SK-N-SH (cell line): ENCODE results near the gene DHX29. TPM values are rescaled to one million over a fixed set of nuclear protein-coding genes. Genes with fewer than 3 reads are reported as not detected.

Experiments used
- CTCF ChIA-PET: fragments of 300-600, 350-600 bp; formaldehyde crosslinking; extraction: SDS; loops from one replicate; lab custom pipeline; 2021; lab: Yijun Ruan, JAX
- POLR2A ChIA-PET: fragments of 350-600 bp; sonication (Branson Sonifier 250); formaldehyde crosslinking; extraction: SDS; loops from one replicate; lab custom pipeline; 2020; ENCODE audit warnings: antibody characterized with exemption, inconsistent platforms; lab: Yijun Ruan, JAX
- DNase-seq: peaks from one replicate; pipeline ENCODE4 v3.0.0; 2012
- H2AFZ ChIP-seq: fragments of 200-600 bp; sonication (generic); 2 replicates; pipeline ENCODE4 v1.8.1; 2016; ENCODE audit warnings: antibody characterized with exemption, mild to moderate bottlenecking, low read depth
- H3F3A ChIP-seq: fragments of 200-600 bp; sonication (generic); replicated peaks from 2 replicates; pipeline ENCODE3; 2016; ENCODE audit warnings: antibody characterized with exemption, mild to moderate bottlenecking; ENCODE audit not compliant: insufficient read depth
- H3K27ac ChIP-seq, 2 experiments: fragments of 200-500 bp in 1 of 2; fragments of 200-600 bp in 1 of 2; sonication (Bioruptor generic) in 1 of 2; sonication (generic), shearing (Covaris generic) in 1 of 2; 2 replicates each; pipeline versions ENCODE4 v1.5.1 to v1.6.1; 2014 to 2016; ENCODE audit warnings: low read depth in 2 of 2, inconsistent platforms in 1 of 2, low read length in 1 of 2, mild to moderate bottlenecking in 1 of 2, mixed read lengths in 1 of 2
- H3K27me3 ChIP-seq: fragments of 200-600 bp; sonication (generic), shearing (Covaris generic); 2 replicates; pipeline ENCODE4 v1.6.1; 2016; ENCODE audit warnings: mixed run types; ENCODE audit not compliant: insufficient read depth
- H3K36me3 ChIP-seq, 2 experiments: fragments of 200-500 bp in 1 of 2; fragments of 200-600 bp in 1 of 2; sonication (Bioruptor generic) in 1 of 2; sonication (generic) in 1 of 2; replicated peaks in 1 of 2; 2 replicates each; pipeline versions ENCODE3 to v1.5.1; 2014 to 2016; ENCODE audit warnings: low read length in 1 of 2, mild to moderate bottlenecking in 1 of 2; ENCODE audit not compliant: insufficient read depth in 2 of 2, control insufficient read depth in 1 of 2
- H3K4me1 ChIP-seq, 2 experiments: fragments of 200-500 bp in 1 of 2; fragments of 200-600 bp in 1 of 2; sonication (Bioruptor generic) in 1 of 2; sonication (generic), shearing (Covaris generic) in 1 of 2; 2 replicates each; pipeline versions ENCODE4 v1.5.1 to v1.6.1; 2014 to 2016; ENCODE audit warnings: low read depth in 1 of 2, low read length in 1 of 2, mixed run types in 1 of 2; ENCODE audit not compliant: insufficient read depth in 2 of 2, control insufficient read depth in 1 of 2
- H3K4me2 ChIP-seq: fragments of 200-600 bp; sonication (generic), shearing (Covaris generic); 2 replicates; pipeline ENCODE4 v1.6.1; 2017; ENCODE audit warnings: mixed run types
- H3K4me3 ChIP-seq, 2 experiments: fragments of 200-500 bp in 1 of 2; fragments of 200-600 bp in 1 of 2; sonication (Bioruptor generic) in 1 of 2; sonication (generic), shearing (Covaris generic) in 1 of 2; 2 replicates each; pipeline versions ENCODE4 v1.5.1 to v1.8.1; 2014 to 2016; ENCODE audit warnings: low read depth in 2 of 2, inconsistent platforms in 1 of 2, low read length in 1 of 2, mild to moderate bottlenecking in 1 of 2, mixed read lengths in 1 of 2, moderate library complexity in 1 of 2
- H3K79me2 ChIP-seq: fragments of 200-600 bp; sonication (generic); 2 replicates; pipeline ENCODE4 v1.8.1; 2017; ENCODE audit warnings: mild to moderate bottlenecking; ENCODE audit not compliant: insufficient read depth
- H3K9ac ChIP-seq: fragments of 200-600 bp; sonication (generic); 2 replicates; pipeline ENCODE4 v1.6.1; 2017; ENCODE audit warnings: mixed run types
- H3K9me2 ChIP-seq: fragments of 200-600 bp; sonication (generic); 2 replicates; pipeline ENCODE4 v1.6.1; 2017; ENCODE audit warnings: mixed run types
- H3K9me3 ChIP-seq: fragments of 200-600 bp; sonication (generic); 2 replicates; pipeline ENCODE4 v1.6.1; 2017; ENCODE audit warnings: mixed run types, mild to moderate bottlenecking, moderate library complexity
- H4K20me1 ChIP-seq: fragments of 200-600 bp; sonication (generic); 2 replicates; pipeline ENCODE4 v1.6.1; 2017; ENCODE audit warnings: mild to moderate bottlenecking, mixed run types; ENCODE audit not compliant: insufficient read depth
- CHD2 ChIP-seq: fragments of 150-350 bp; IDR thresholded peaks from 2 replicates; pipeline ENCODE4 v1.6.1; 2018; ENCODE audit warnings: low read length; ENCODE audit not compliant: partially characterized antibody
- EZH2phosphoT487 ChIP-seq: fragments of 200-600 bp; sonication (generic); IDR thresholded peaks from 2 replicates; pipeline ENCODE4 v1.6.1; 2017; ENCODE audit warnings: low read depth, mixed run types, mild to moderate bottlenecking, antibody characterized with exemption, moderate library complexity, borderline replicate concordance
- FOSL2 ChIP-seq: IDR thresholded peaks from 2 replicates; pipeline ENCODE4 v1.4.0; 2012; ENCODE audit warnings: low read depth, mild to moderate bottlenecking, moderate library complexity, borderline replicate concordance
- FOXJ3 ChIP-seq: sonication (generic); formaldehyde crosslinking; IDR thresholded peaks from 2 replicates; pipeline ENCODE4 v1.5.1; 2020; ENCODE audit warnings: mild to moderate bottlenecking, missing genetic modification reagents
- MAX ChIP-seq: IDR thresholded peaks from 2 replicates; pipeline ENCODE4 v1.4.0; 2012; ENCODE audit warnings: low read depth
- MXI1 ChIP-seq: IDR thresholded peaks from 2 replicates; pipeline ENCODE4 v1.6.1; 2012; ENCODE audit warnings: mild to moderate bottlenecking, low read depth, low read length, improper control_type of control experiment
- NFIC ChIP-seq: IDR thresholded peaks from 2 replicates; pipeline ENCODE4 v1.4.0; 2012; ENCODE audit warnings: borderline replicate concordance
- RFX5 ChIP-seq: IDR thresholded peaks from 2 replicates; pipeline ENCODE4 v1.6.1; 2012; ENCODE audit warnings: mild to moderate bottlenecking, improper control_type of control experiment, low read length
- RXRA ChIP-seq: IDR thresholded peaks from 2 replicates; pipeline ENCODE4 v1.4.0; 2012; ENCODE audit warnings: low read depth, mild to moderate bottlenecking, borderline replicate concordance
- SIN3A ChIP-seq: IDR thresholded peaks from 2 replicates; pipeline ENCODE4 v1.6.1; 2012; ENCODE audit warnings: low read depth, mild to moderate bottlenecking, low read length, moderate library complexity, borderline replicate concordance
- SMC3 ChIP-seq: IDR thresholded peaks from 2 replicates; pipeline ENCODE4 v1.6.1; 2012; ENCODE audit warnings: low read depth, low read length, improper control_type of control experiment
- TCF12 ChIP-seq: IDR thresholded peaks from 2 replicates; pipeline ENCODE4 v1.4.0; 2012
- TEAD4 ChIP-seq: IDR thresholded peaks from 2 replicates; pipeline ENCODE4 v1.4.0; 2012; ENCODE audit warnings: mild to moderate bottlenecking, borderline replicate concordance; ENCODE audit not compliant: insufficient read depth
- USF1 ChIP-seq: IDR thresholded peaks from 2 replicates; pipeline ENCODE4 v1.4.0; 2012; ENCODE audit warnings: low read depth, borderline replicate concordance
- WGBS: methylation state at CpG from one replicate; pipeline ENCODE4 v1.1.6; 2017; ENCODE audit warnings: low lambda C conversion rate; 5-methylcytosine and 5-hydroxymethylcytosine counted together
- polyA plus RNA-seq, 3 experiments: library from polyadenylated mRNA; depleted of rRNA; stranded (reverse); fragments of >200 nt; gene quantifications; 2 replicates each; pipeline ENCODE4 v1.2.3, GENCODE V29; 2012

DHX29 gene
- polyA plus RNA-seq, 1 of the 3 experiments (the other 2 are of a cell fraction) = 2.1 TPM

GRCh38 chr5:55254802-55255201 lies 52.7 kb downstream of the DHX29 start:
- no peaks in the 10 kb centered on the region for H3K79me2 ChIP-seq
- TF ChIP-seq TEAD4 (no peak), MXI1 (no peak), RXRA (no peak)
- no peak overlapping the region for H3K27ac ChIP-seq
- H3K4me3 ChIP-seq = no peak overlapping the region
- H3K27me3 ChIP-seq = no peaks in the 10 kb centered on the region
- no peaks in the 10 kb centered on the region for H3K9me3 ChIP-seq
- peaks cover 4% of the 10 kb centered on the region for H3F3A ChIP-seq
- peaks cover 44 to 49% of the 10 kb centered on the region in 2 experiments for H3K36me3 ChIP-seq
- 95% methylated on average over 4 of the region's 4 CpGs for WGBS
- ChIA-PET POLR2A (no interaction called here), CTCF (interaction anchor here (1.0 kb wide), 1 partner anchor 29 kb away, joined by 4 read pairs; no protein-coding TSS in a partner anchor)
- no peak overlapping the region for H3K4me2 ChIP-seq
- DNase-seq = no peak
- H3K4me1 ChIP-seq = no peaks in the 10 kb centered on the region
- no peaks in the 10 kb centered on the region for H4K20me1 ChIP-seq
- H2AFZ ChIP-seq = no peak overlapping the region
- H3K9me2 ChIP-seq = no peaks in the 10 kb centered on the region
- no peak overlapping the region for H3K9ac ChIP-seq

GRCh38 chr5:55250064-55250463 lies 57.4 kb downstream of the DHX29 start:
- POLR2A ChIA-PET = no interaction called here
- 0 out of 2 replicates have a peak, but pooled peaks cover 3% of the 10 kb centered on the region for H3K9me3 ChIP-seq
- no peak for DNase-seq
- H3K27me3 ChIP-seq = no peaks in the 10 kb centered on the region; the same call in 1 of the 2 replicates
- no peaks in the 10 kb centered on the region for H3F3A ChIP-seq
- no peak overlapping the region for H3K9ac ChIP-seq
- CTCF ChIA-PET = no interaction called here
- no peak overlapping the region for H3K27ac ChIP-seq
- TF ChIP-seq MXI1 (no peak), RFX5 (no peak), FOSL2 (no peak), TCF12 (no peak), RXRA (no peak), NFIC (no peak), FOXJ3 (CRISPR knock-in tag) (no peak), SMC3 (no peak), MAX (no peak), USF1 (no peak), CHD2 (no peak), EZH2phosphoT487 (no peak), TEAD4 (no peak), SIN3A (no peak)
- H3K4me3 ChIP-seq = no peak overlapping the region
- WGBS = 40% methylated on average over 1 of the region's 1 CpG
- no peaks in the 10 kb centered on the region for H3K4me1 ChIP-seq
- H4K20me1 ChIP-seq = no peaks in the 10 kb centered on the region
- H3K9me2 ChIP-seq = no peaks in the 10 kb centered on the region
- no peak overlapping the region for H3K4me2 ChIP-seq
- peaks cover 4 to 7% of the 10 kb centered on the region in 2 experiments for H3K36me3 ChIP-seq
- H2AFZ ChIP-seq = no peak overlapping the region
- H3K79me2 ChIP-seq = no peaks in the 10 kb centered on the region
